Mononuclear cell (primary cell): ENCODE measurements around the gene SIPA1L3. TPM values are rescaled to one million over a fixed set of nuclear protein-coding genes. Genes with fewer than 3 reads are reported as not detected.

Source experiments
- H3K27me3 ChIP-seq: 2 replicates; pipeline ENCODE4 v1.6.0; 2011; ENCODE audit warnings: low read length, control low read depth; ENCODE audit not compliant: insufficient read depth
- H3K4me1 ChIP-seq: 2 replicates; pipeline ENCODE4 v1.5.1; 2011; ENCODE audit warnings: mild to moderate bottlenecking, low read length, control low read depth; ENCODE audit not compliant: insufficient read depth
- H3K4me3 ChIP-seq: 2 replicates; pipeline ENCODE4 v1.5.1; 2011; ENCODE audit warnings: mild to moderate bottlenecking, low read length, moderate library complexity
- H3K9me3 ChIP-seq: 2 replicates; pipeline ENCODE4 v1.5.1; 2011; ENCODE audit warnings: low read depth, mild to moderate bottlenecking, control low read depth, low read length
- total RNA-seq: library from RNA; depleted of rRNA; stranded (reverse); fragments of >200 nt; gene quantifications from one replicate; pipeline ENCODE4 v1.2.3, GENCODE V29; 2012

Gene SIPA1L3
- total RNA-seq, 1 donor: 12.8 TPM

GRCh38 chr19:38206006-38206745, 299.2 kb downstream of the SIPA1L3 start:
- Histone ChIP-seq H3K4me3 (no peak overlapping the region), H3K27me3 (peaks cover 22% of the 10 kb centered on the region), H3K9me3 (no peaks in the 10 kb centered on the region), H3K4me1 (peaks cover 7% of the 10 kb centered on the region)

DNA sequence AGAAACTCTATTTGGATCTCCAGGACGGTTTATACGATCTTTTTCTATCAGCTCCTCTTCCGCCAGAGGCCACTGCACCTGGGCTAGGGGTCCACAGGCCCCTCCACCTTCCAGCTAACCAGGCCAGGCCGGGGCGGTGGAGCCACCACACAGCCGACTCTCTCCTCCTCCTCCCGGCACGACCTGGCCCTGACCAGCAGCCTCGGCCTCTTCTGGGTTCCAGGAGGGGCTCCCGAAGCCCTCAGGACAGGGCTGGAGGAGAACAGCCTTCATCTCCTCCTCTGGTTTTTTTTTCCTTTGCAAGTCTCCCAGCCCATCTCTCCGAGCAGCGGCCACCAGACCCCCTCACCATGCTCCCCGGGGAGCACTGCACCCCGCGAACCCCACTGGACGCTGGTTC, 299.9 kb downstream of the SIPA1L3 start:
- H3K4me3 ChIP-seq: no peak overlapping the region
- H3K9me3 ChIP-seq: no peaks in the 10 kb centered on the region
- peaks cover 22% of the 10 kb centered on the region for H3K27me3 ChIP-seq
- H3K4me1 ChIP-seq: peaks cover 7% of the 10 kb centered on the region

- Histone ChIP-seq H3K9me3 (no peaks in the 10 kb centered on the region), H3K4me1 (peaks cover 7% of the 10 kb centered on the region), H3K4me3 (no peak overlapping the region), H3K27me3 (peaks cover 22% of the 10 kb centered on the region)
Observed at GRCh38 chr19:38207543-38207942, 300.5 kb downstream of the SIPA1L3 start.

DNA sequence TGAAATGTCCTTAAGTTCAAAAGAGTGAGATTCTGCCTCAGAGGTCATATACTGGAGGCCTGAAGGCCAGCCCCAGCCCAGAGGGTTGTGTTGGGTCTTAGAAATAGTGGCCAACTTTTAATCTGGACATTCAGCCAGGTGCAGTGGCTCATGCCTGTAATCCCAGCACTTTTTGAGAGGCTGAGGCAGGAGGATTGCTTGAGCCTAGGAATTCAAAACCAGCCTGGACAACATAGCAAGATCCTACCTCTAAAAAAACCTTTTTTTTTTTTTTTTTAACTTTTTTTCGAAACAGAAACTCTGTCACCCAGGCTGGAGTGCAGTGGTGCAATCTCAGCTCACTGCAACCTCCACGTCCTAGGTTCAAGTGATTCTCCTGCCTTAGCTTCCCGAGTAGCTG, 301.6 kb downstream of the SIPA1L3 start:
- H3K27me3 ChIP-seq: peaks cover 22% of the 10 kb centered on the region
- no peaks in the 10 kb centered on the region for H3K9me3 ChIP-seq
- peaks cover 7% of the 10 kb centered on the region for H3K4me1 ChIP-seq
- no peak overlapping the region for H3K4me3 ChIP-seq

DNA sequence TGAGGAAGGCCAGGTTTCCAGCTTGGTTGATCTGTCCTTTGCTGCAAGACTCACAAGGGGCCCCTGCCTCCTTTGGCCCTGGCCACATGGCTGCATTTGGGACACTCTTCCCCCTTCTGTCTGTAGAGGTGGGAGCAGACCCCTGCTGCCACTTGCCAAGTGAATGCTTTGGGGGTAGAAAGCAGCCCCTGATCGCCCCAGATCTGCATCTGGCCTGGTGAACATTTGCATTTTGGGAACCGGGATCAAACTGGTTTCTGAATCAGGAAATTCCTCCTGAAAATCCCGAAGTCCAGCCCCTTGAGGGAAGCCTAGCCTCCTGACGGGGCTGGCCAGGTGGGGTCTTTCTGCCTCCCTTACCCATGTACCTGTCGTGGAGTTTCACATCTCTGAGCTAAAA, 302.1 kb downstream of the SIPA1L3 start:
- Histone ChIP-seq H3K4me1 (peaks cover 7% of the 10 kb centered on the region), H3K27me3 (peaks cover 26% of the 10 kb centered on the region), H3K4me3 (no peak overlapping the region), H3K9me3 (no peaks in the 10 kb centered on the region)

GRCh38 chr19:38209671-38210457, 302.9 kb downstream of the SIPA1L3 start:
- H3K4me3 ChIP-seq: no peak overlapping the region
- H3K9me3 ChIP-seq: no peaks in the 10 kb centered on the region
- H3K4me1 ChIP-seq: peaks cover 7% of the 10 kb centered on the region
- H3K27me3 ChIP-seq: peaks cover 26% of the 10 kb centered on the region

GRCh38 chr19:38210458-38210987, 303.5 kb downstream of the SIPA1L3 start:
- no peaks in the 10 kb centered on the region for H3K9me3 ChIP-seq
- H3K4me3 ChIP-seq: no peak overlapping the region
- H3K27me3 ChIP-seq: peaks cover 26% of the 10 kb centered on the region
- H3K4me1 ChIP-seq: peaks cover 7% of the 10 kb centered on the region

DNA sequence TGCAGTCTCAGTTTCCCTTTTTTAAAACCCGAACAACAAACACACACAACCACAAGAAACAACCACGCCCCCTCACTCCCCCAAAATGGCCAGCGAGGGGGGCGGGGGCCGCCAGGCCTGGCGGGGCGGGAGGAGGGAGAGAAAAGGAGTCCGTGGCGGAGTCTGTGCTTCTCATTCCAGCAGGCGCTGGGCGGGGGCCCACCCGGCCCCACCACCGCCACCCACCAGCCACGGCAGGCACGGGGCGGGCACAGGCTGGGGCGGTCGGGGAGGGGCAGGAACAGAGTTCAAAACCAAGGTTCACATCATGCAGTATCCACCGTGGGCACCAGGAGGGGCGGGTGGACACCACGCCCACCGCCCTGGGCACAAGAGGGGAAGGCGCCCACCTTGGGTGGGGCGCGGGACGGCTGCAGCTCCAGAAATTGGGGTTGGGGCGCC, 304.2 kb downstream of the SIPA1L3 start:
- no peaks in the 10 kb centered on the region for H3K9me3 ChIP-seq
- no peak overlapping the region for H3K4me3 ChIP-seq
- peaks cover 26% of the 10 kb centered on the region for H3K27me3 ChIP-seq
- peaks cover 7% of the 10 kb centered on the region for H3K4me1 ChIP-seq

- Histone ChIP-seq H3K9me3 (no peaks in the 10 kb centered on the region), H3K27me3 (peaks cover 26% of the 10 kb centered on the region), H3K4me3 (no peak overlapping the region), H3K4me1 (peaks cover 7% of the 10 kb centered on the region)
Observed at GRCh38 chr19:38211766-38212165, 304.8 kb downstream of the SIPA1L3 start.

DNA sequence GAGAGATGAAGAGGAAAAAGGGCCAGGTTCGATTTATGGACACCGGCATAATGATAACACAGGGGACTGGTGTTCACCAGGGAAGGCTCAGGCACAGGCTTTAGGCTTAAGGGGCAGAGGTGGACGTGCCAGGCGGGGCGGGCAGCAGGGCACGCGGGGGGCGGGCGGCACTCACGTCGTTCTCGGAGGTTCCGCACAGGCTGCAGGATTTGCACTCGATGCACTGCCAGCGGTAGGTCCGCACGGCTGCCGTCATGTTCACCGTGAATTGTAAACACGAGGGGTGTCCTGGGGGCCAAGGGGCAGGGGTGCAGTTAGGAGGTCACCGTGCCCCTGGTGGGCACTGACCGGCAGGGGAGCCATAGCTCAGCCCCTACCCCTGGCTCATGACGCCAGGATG, 306.5 kb downstream of the SIPA1L3 start:
- peaks cover 7% of the 10 kb centered on the region for H3K4me1 ChIP-seq
- H3K27me3 ChIP-seq: peaks cover 26% of the 10 kb centered on the region
- H3K9me3 ChIP-seq: no peaks in the 10 kb centered on the region
- no peak overlapping the region for H3K4me3 ChIP-seq

- H3K4me1 ChIP-seq: peaks cover 7% of the 10 kb centered on the region
- H3K9me3 ChIP-seq: no peaks in the 10 kb centered on the region
- peaks cover 23% of the 10 kb centered on the region for H3K27me3 ChIP-seq
- no peak overlapping the region for H3K4me3 ChIP-seq
Observed at GRCh38 chr19:38213911-38214625, 307.1 kb downstream of the SIPA1L3 start.

DNA sequence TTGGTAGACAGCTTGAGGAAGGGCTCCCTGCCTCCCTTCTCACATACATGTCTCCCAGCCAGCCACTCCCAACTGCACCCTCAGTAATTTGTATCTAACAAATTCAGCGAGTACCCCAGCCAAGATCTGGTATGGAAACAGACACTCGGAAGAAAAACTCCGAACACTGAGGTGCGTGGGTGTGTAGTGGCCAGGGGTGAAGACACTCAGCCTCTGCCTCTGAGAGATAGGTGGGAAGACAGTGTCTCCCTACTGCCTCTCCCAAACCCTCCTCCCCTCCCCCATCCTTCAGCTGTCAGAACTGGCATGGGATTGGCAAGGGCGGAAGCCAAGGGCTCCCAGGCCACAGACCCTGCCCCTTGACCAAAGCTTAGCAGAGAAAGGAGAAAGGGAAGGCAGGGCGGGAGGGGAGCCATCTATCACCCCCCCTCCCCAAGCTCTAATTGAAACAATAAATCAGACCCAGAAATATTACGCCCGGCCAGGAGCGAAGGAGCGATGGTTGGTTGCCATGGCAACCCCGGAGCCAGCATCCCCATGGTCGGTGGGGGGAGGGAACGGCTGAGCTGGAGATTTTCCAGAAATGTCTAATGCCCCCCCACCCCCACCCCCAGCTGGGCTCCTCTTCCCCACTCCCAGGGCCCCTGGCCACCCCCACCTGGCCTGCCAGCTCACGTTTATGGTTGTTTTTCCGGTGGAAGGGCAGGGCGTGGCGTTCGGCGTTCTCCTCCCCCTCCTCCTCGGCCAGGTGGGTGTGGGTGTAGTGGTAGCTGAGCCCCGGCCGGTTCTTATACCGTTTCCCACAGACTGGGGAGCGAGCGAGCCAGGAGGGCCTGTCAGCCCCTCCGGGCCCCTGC, 310.0 kb downstream of the SIPA1L3 start:
- no peaks in the 10 kb centered on the region for H3K4me1 ChIP-seq
- peaks cover 4% of the 10 kb centered on the region for H3K27me3 ChIP-seq
- no peaks in the 10 kb centered on the region for H3K9me3 ChIP-seq
- H3K4me3 ChIP-seq: no peak overlapping the region

GRCh38 chr19:38218204-38218603, 311.2 kb downstream of the SIPA1L3 start:
- Histone ChIP-seq H3K4me1 (no peaks in the 10 kb centered on the region), H3K27me3 (peaks cover 14% of the 10 kb centered on the region)

GRCh38 chr19:38219221-38219620, 312.2 kb downstream of the SIPA1L3 start:
- peaks cover 4% of the 10 kb centered on the region for H3K4me1 ChIP-seq
- no peaks in the 10 kb centered on the region for H3K9me3 ChIP-seq
- H3K4me3 ChIP-seq: no peak overlapping the region
- peaks cover 19% of the 10 kb centered on the region for H3K27me3 ChIP-seq

More at GRCh38 chr19:38218204-38218603, 311.2 kb downstream of the SIPA1L3 start:
- no peak overlapping the region for H3K4me3 ChIP-seq
- no peaks in the 10 kb centered on the region for H3K9me3 ChIP-seq
